HG02642 (cell line): ENCODE results near the gene TBXT.
A peak's percentile ranks its signal among the peaks of the same experiment; 100 is the strongest.
"Not testable (repeated sequence)": the region's sequence is repeated elsewhere in the genome, so short reads cannot be mapped to it uniquely, and the experiment has no call there.

ENCODE experiments used
- ATAC-seq: cut with Tn5 transposase; IDR thresholded peaks from one replicate; pipeline ENCODE4 v1.9.1; 2021; ENCODE audit warnings: mild to moderate bottlenecking; ENCODE audit not compliant: unreplicated experiment, poor library complexity

The TBXT gene, protein sequence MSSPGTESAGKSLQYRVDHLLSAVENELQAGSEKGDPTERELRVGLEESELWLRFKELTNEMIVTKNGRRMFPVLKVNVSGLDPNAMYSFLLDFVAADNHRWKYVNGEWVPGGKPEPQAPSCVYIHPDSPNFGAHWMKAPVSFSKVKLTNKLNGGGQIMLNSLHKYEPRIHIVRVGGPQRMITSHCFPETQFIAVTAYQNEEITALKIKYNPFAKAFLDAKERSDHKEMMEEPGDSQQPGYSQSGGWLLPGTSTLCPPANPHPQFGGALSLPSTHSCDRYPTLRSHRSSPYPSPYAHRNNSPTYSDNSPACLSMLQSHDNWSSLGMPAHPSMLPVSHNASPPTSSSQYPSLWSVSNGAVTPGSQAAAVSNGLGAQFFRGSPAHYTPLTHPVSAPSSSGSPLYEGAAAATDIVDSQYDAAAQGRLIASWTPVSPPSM

DNA sequence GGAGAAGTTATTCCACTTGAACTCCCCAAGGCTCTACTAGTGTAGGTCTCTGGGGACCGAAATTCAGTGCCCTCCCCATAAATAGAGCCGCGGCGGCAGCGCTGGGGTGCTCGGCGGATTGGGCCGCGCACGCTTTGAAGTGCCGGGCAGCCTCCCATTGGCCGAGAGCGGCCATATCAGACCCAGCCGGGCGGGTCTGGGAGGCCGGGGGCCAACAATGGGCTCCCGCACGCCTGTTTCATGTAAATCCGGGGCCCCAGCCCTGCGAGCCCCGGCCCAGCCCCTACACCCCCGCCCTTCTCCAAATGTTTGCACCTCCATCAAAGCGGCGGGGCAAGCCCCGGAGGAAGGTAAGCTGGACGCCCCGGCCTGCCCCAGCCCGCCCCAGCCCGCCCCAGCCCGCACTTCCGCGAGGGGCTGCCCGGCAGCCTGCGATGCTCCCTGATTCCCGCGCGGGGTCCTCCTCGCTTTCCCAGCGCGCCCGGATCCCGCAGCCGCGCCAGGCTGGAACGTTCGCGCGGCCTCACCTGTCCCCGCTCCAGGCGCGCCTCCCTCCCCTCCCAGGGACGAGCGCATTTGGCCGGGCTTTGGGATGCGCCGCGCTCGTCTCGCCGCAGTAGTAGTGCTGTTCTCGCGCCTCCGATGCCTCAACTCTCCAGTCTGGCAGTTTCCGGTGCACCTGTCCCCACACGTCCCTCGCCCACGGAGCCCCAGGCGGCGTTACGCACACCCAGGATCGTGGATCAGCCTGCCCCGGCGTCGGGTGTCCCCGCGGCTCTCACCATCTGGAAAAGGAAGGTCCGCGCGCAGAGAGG, at the start of gene TBXT:
Gene TBXT, minus strand, starts transcription at position 51 of the 815 bp plus-strand sequence. CDS start 260 bp downstream, outside the sequence.
- ATAC-seq, result no peak

DNA sequence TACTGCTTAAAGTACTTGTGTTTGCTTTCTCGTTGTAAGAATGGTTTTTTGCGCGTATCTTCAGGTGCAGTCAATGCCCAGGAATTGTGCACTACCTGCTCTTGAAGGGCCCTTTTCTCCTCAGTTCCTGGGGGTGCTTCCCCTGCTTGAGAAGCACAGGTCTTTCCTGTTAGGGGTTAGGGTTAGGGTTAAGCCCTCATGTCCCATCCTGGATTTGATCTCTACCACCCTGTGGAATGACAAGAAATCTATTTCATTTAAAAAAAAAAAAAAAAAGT, 39.6 kb upstream of the TBXT start:
- no peak for ATAC-seq

DNA sequence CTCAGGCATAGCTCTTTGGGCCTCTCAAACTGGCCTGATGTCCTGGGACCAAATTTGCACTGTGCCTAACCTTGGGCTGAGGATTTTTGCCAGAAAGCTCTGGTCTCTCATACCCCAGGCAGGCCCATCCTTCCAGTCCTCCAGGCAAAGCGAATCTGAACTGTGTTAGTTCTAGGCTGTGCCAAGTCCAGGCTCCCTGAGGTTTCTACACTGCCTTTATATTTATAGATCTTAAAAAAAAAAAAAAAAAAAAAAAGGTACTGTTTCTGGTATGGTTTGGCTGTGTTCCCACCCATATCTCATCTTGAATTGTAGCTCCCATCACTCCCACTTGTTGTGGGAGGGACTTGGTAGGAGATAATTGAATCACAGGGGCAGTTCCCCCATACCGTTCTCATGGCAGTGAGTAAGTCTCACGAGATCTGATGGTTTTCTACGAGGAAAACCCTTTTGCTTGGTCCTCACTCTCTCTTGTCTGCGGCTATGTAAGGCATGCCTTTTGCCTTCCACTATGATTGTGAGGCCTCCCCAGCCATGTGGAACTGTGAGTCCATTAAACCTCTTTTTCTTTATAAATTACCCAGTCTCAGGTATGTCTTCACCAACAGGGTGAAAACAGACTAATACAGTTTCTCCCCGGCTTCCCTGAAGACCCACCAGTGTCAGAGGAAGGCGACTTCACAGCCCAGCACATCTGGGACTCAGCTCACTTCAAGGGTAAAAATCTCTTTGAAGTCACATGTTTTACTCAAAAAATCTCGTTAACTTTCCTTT, 39.0 kb upstream of the TBXT start:
- no peak for ATAC-seq

DNA sequence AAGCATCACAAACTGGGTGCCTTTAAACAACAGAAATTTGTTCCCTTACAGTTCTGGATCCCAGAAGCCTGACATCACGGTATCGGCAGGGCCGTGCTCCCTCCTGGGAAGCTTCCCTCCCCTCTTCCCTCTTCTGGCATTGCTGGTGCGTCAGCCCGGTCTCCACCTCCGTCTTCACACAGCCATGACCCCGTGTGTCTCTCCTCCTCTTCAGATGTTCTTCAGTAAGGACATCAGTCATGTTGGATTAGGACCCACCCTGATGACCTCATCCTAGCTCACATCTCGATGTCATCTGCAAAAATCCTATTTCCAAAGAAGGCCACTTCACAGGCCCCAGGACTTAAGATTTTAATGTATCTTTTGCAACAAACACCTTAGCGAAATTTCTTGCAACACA, 38.4 kb upstream of the TBXT start:
- no peak for ATAC-seq

DNA sequence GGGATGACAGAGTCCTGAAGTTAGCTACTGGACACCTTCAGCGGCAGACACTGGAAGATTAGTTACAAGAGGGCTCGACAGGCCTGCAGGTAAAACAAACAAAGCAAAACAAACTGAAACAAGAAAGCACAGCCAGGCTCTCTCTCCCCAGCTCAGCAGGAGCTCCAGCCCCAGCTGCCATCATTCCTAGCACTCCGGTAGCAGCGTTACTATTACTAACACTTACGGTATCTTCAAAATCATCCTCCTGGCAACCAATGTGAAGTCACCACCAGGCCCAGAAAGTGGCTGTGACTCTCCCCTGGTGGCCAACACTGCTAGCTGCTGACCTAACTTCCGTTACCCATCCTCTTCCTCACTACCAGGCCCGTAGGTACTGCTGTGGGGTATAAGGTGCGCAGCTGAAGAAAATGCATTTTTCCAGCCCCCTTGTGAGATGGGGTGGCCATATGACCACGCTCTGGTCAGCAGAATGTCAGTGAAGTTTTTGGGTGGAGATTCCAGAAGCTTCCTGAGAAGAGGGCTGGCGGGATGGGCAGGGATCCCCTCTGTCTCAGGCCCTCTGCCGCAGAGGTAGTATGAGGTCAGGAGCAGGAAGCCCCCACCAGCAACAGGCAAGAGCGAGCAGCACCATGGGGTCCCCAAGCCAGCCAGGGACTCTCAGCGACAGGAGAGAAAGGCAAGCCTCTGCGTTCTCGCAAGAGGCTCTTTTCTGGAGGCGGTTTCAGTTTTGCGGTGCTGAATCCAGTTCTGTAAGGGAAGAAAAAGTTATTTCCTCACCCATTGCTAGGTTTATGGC, 37.4 kb upstream of the TBXT start:
- no peak for ATAC-seq

DNA sequence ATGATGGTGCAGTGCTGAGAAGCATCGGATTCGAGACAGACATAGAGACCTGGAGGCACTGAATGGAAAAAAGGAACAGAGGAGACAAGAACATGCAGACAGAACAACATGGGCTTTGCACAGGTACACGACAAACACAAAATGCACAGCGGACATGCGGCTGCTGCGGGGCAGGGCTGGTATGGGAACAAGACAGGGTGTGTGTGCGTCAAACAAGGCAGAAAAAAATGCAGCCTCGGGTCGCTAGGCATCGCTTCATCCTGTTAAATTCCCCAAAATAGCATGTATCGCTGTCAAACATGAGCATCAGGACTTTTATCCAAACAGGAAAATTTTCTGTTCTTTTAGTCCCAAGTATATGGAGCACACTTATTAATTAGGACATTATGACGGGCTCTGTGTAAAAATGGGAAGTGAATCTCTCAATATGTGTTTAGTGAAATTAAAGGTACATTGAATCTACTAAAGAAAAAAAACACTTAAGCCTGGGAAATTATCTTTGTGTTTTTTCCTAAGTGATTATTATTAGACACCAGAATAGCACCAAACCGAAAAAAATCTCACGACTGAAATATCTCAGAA, 36.1 kb upstream of the TBXT start:
- ATAC-seq, result no peak

DNA sequence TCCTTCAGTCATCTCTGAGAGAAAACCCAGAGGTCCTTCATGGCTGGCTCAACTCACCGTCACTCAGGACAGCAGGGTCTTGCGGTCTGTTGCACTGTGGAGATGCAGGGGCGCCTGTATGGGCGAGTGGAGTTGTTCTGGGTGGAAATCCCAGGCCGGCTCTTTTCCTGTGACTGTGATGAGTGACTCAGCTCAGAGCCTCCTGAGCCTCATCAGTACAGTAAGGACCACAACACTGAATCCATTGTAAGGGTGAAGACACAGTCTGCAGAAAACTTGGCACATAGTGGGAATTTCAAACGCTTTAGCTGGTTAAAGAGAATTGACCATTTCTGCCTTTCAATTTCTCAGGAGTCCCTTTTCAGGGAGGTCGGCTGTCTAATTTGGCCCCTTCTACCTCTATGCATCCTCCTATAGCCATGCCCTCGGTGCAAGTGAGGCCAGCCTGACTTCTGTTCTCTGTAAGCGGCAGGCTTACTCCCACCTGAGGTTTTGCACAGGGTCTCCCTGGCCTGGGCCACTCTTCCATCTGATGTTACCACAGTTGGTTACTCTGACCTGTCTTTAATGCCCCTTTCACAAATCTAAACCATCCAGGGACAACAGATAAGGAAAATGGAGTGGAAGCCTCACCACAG, 35.5 kb upstream of the TBXT start:
- peak; percentile 22 for ATAC-seq

DNA sequence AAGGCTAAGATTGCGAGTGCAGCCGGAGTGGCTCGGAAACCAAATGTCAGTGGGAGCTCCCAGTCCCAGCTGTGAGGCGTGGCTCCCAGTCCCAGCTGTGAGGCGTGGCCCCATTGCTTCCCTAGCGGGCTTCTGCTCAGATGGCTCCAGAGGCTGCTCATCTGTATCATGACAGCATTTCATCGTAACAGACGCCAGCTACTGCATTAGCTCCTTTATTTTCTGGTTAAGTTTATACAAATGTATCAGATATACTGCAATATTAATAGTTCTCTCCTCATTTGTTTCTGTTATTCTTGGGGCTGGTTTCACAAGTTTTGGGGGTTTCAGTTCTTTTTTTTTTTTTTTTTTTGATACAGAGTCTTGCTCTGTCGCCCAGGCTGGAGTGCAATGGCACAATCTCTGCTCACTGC, 34.7 kb upstream of the TBXT start:
- peak; percentile 87 for ATAC-seq

DNA sequence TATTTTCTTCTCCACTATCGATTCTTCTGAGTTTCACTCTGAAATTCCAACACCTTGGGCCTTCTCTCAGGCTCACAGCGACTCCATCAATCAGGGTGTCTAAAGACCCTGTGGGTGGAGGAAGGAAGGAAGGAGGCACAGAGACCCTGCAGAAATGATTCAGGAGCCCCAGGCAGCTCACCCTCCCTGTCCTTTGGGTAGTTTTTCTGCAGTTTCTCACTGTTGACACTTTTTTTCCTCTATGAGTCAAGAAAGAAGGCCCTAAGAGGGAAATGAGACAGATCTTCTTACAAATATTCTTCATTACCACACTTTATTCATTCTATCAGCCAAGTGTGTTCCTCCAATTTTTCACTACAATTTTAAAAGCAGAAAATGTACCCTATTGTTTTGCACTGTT, 34.2 kb upstream of the TBXT start:
- peak; percentile 15 for ATAC-seq

DNA sequence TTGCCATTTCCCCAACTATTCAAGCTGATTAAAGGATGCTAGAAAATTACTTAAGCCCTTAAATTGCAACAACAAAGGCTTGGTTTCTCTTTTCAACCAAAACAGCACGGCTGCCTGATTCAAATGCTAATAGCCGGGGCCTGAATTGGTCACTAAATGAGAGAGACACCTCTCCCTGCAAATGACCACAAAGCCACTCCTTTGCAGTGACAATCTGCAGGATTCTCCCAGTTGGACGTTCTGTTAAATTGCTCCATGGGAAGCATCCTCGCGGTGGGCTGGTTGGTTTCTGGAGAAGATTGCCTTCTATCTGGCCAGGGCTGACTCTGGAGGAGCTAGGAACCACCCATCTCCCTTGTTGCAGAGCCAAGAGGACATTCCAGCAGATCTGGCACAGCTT, 29.7 kb upstream of the TBXT start:
- ATAC-seq, result no peak

DNA sequence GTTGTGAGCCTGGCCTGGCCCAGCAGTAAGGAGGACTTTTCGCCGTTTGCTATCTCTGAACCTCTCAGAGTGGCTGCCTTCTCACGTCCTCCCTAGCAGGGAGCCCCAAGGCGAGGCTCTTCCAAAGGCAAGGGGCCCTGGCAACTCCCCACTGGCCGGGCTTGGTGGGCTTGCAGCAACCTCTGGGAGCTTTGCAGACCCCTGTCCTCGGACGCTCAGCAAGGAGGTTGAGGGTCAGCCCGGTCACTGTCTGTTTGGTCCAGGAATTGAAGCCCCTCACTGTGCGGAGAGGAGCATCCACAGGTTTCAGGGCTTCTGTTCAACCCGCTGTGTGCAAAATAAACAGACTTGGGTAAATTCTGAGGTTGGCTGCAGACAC, 28.2 kb upstream of the TBXT start:
- ATAC-seq, result no peak

DNA sequence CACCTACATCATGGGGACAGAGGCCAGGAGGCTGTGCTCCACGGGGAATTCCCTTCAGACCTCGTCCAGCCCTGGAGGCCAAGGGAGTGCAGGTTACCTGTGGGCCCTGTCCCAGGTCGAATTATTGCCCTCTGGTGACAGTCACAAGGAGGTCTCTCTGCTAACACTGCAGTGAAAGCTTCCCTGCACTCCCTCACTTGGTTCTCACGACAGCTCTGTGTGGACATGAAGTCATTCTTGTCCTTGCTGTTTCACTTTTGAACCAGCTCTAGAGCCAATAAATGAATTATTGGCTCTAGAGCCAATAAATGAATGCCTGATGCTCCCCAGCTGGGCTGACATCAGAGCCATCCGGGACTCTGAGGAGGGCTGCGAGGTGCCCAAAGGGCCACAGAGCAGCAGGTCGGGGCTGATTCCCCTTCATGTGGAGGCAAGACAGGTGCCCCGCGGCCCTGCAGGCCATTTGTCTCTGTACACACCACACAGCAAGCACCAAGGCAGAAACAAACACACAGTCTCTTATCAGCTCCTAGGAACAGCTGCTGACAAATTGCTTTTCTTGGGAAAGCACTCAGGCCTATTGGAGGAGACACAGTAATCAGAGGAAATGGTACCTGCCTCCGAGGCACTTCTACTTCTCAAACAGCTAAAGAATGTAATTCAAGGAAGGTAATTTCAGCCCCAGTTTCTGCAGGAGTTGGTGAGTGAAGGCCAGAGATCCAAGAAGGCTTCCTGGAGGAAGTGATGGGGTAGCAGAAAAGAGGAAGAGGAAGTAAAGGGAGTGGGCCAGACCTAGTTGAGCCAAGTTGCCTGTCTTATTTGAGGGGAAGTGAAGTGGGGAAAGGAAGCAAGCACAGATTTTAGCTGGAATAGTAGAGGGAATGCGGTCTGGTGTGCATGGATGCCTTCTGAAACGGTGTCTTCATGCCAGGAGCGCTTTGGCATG, 27.5 kb upstream of the TBXT start:
- no peak for ATAC-seq

DNA sequence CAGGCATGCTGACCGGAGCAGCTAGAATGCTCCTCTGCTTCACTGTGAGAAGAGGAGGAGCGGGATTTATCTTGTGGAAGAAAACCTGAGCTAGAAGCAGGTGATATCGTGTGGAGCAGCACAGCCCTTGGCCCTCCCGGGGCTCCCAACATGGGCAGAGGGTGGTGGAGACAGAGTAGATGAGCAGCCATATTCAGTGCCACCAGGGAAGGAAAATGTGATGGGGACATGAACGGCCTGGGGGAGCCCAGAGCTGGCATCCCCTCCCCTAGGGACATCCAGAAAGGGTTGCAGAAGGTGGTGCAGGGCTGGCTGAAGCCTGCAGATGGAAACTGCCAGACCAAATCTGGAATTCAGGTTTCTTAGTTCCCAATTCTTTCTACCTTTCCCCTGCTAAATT, 24.9 kb upstream of the TBXT start:
- no peak for ATAC-seq

DNA sequence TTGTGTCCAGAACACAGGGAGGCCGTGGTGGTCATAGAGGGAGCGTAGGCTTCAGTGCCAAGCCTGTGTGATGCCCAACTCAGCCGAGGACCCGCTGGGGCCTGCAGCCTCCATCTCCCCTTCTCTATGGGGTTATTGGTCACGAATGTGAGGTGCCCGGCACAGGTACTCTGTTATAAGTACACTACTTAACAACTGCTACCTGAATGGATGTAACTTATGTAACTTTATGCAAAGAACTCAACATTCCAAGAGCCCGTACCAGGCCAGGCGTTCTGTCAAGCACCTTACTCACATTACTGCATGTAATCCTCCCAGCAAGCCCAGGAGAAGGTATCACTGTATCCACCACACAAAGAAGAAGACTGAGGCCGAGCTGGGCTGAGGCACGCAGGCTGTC, 24.5 kb upstream of the TBXT start:
- ATAC-seq, result no peak

DNA sequence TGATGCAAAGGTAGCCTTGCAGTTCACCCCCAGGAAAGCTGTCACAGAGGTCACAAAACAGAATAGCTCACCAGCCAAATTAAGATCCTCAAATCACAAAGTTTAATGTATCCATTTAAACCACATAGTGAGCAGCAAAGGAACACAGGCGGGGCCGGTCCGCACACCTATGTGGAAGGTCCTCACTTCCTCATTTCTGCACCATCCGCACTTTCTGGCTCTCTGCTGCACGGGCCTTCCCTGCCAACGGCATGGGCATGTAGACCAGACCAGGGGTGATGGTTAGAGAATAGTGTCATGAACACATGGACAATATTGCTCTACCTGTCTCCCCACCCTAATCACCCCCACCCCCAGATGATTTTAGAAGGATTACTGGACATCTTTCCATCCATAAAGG, 12.1 kb upstream of the TBXT start:
- no peak for ATAC-seq

DNA sequence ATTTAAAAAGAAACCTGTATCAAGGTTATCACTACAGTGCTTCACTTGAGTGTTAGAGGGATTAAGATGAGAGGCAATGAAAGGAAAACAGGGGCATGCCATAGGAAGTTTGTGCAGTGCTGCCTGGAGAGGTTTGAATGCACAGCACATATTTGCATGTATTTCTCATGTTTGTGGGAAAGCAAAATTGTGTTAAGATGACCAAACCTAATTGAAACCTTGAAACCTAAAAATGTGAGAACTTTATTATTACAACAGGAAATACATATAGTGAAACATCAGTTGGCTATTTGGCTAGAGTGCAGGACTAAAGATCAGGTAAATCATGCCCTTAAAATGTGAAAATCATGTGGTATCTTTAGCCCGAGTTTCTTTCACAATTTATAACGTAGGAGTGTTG, 8.5 kb upstream of the TBXT start:
- no peak for ATAC-seq

DNA sequence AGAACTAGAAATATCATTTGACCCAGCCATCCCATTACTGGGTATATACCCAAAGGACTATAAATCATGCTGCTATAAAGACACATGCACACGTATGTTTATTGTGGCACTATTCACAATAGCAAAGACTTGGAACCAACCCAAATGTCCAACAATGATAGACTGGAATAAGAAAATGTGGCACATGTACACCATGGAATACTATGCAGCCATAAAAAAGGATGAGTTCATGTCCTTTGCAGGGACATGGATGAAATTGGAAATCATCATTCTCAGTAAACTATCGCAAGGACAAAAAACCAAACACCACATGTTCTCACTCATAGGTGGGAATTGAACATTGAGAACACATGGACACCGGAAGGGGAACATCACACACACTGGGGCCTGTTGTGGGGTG, 7.4 kb upstream of the TBXT start:
- not testable (repeated sequence) for ATAC-seq

DNA sequence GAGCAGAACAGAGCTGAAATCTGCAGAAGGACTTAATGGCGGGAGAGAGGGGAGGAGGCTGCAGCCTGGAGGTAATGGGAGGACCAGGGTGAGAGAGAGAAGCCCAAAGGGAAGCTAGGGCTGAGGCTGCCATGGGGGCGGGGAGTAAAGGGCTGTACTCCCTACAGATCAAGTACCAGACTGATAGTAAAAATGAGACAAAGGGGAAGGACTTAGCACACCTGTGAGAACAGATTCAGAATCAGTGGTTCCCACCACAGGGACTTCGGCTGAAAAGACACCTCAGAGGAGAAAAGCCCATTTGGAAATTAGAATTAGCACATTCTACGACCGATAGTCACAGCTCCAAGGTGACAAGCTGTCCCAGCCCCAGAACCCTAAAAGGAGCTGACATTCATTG, 6.4 kb upstream of the TBXT start:
- no peak for ATAC-seq
